GDM1 (cell line): ENCODE results near the gene FTO.
A peak's percentile ranks its signal among the peaks of the same experiment; 100 is the strongest.

Experiments used
- DNase-seq: peaks from one replicate; lab custom pipeline; 2025; lab: John Stamatoyannopoulos, UW

Gene FTO

GRCh38 chr16:54160939-54161897 lies 457.3 kb downstream of the FTO start:
- DNase-seq: no peak

GRCh38 chr16:54163197-54163843 lies 459.4 kb downstream of the FTO start:
- DNase-seq: no peak

GRCh38 chr16:54164789-54165173 lies 460.8 kb downstream of the FTO start:
- no peak for DNase-seq

GRCh38 chr16:54165174-54165911 lies 461.4 kb downstream of the FTO start:
- DNase-seq: no peak

DNA sequence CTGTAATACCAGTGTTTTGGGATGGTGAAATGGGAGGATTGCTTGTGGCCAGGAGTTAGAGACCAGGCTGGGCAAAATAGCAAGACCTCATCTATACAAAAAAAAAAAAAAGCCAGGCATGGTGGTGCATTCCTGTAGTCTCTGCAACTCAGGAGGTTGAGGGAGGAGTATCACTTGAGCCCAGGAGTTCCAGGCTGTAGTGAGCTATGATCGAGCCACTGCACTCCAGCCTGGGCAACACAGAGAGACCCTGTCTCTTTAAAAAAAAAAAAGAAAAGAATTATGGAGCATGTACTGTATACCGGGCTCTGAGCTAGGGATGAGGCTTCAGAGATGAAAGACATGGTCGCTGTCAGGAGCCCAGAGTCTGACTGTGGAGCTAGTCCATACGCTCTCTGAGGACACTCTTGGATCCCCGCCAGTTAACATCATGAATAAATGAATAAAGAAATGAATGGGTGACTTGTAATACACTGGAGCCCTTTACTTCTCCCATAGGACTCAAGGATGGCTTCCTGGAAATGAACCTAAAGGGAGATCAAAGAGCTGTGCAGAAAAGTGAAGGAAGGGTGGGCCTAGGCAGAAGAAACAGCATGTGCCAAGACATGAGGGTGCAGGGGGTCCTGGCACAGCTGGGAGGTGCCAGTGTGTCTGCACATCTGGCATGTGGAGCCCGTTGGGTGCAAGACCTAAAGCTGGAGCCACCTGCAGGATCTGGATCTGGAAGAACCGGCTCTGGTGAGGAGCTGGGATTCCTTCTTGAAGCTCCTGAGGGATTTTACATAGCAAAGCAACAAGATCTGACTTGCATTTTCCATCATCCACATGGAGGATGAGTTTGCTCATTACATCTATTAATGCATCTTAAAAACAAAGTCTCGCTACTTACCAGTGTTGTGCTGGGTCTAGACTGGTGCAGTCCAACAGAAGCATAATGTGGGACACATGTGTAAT lies 462.2 kb downstream of the FTO start:
- no peak for DNase-seq

DNA sequence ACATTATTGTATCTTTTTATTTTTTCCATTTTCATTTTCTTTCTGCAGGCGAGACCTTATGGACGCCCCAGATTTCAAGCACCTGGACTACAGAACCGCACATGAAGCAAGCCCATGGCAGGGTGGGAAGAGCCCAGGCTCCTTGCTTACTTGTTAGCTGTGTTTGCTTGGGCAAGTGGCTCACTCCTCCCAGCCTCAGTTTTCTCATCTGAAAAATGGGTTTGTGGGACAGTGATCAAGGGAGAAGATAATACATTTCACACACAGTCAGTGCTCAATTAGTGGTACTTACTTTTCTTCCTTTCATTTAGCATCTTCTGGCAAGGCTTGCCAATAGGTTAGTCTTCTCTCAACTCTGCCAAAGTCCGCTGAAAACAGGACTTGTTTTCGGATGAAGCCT lies 465.2 kb downstream of the FTO start:
- DNase-seq: no peak

GRCh38 chr16:54171626-54172537 lies 467.9 kb downstream of the FTO start:
- DNase-seq: peak; percentile 5

DNA sequence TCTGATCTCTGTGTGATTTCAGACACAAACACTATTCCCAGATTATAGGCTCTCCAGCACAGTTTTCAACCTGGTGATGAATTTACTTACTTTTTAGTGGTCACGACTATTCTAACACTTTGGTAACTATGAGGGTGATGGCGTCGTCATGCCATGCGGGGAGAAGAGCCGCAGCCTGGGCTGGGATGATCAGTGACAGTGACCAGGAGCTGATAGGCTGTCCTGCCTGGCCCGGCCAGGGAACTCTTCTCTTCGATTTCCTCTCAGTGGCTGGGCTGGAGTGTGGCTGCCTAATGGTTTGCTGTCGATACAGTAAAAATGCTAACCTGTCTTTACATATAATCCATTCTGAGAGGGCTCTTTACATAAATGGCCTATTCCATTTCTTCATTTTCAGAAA lies 469.5 kb downstream of the FTO start:
- DNase-seq: no peak

- no peak for DNase-seq
Observed at GRCh38 chr16:54174201-54174600, 470.2 kb downstream of the FTO start.

GRCh38 chr16:54174750-54175149 lies 470.8 kb downstream of the FTO start:
- no peak for DNase-seq

DNA sequence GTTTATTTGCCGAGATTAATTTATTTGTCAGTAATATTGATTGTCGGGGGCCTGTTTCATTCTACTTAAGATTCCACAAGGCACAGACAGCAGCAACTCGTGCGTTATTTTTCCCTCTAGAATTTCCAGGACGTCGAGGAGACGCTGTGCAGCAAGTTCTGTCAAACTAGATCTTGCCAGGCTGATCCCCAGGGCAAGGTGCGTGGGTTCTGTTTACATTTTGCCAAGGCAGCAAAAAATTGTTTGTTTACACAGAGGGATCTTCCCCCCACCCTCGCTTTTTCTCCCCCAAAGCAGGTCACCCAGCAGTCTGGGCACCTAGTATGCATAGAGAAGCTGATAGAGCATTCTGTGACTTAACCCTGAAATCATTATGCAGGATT lies 471.2 kb downstream of the FTO start:
- DNase-seq: no peak

- no peak for DNase-seq
Observed at GRCh38 chr16:54175552-54176375, 471.8 kb downstream of the FTO start.

- no peak for DNase-seq
Observed at GRCh38 chr16:54176376-54176901, 472.5 kb downstream of the FTO start.

DNA sequence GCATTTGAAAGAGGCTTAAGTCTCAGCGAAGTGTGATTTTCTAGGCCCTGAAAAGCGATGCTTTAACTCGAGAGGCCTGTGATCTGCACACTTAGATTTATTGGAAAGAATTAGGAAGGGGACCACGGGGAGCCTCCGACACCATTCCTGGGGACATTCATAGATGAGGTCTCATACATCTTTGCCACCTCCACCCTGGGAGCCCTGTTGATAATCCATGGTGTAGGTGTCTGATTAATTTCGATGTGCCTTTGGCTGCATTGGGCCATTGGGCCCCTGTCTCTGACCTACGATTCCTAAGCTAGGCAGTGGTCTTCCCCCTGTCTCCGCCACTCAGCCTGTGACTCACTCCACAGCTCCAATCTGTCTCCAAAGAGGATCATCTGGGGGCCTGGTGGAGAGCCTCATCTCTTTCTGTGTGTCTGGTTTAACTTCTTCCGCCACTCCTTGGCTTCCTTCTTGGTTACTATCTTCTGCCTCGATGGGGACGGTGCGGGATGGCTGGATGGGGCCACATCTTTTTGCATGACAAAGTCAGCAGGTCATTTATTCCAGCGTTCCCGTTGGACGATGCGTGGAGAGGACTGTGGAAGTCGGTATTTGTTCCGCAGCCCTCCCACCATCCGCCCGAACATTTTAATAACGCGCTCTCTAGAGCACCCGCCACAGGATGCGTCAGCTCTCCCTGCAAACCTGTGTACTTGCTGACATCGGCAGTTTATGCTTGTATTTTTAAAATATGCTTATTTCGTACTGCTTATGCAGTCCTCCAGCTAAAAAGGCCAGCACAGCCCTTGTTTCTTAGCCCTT lies 473.3 kb downstream of the FTO start:
- no peak for DNase-seq

- no peak for DNase-seq
Observed at GRCh38 chr16:54177862-54178477, 474.0 kb downstream of the FTO start.

GRCh38 chr16:54178478-54178976 lies 474.6 kb downstream of the FTO start:
- DNase-seq: no peak

DNA sequence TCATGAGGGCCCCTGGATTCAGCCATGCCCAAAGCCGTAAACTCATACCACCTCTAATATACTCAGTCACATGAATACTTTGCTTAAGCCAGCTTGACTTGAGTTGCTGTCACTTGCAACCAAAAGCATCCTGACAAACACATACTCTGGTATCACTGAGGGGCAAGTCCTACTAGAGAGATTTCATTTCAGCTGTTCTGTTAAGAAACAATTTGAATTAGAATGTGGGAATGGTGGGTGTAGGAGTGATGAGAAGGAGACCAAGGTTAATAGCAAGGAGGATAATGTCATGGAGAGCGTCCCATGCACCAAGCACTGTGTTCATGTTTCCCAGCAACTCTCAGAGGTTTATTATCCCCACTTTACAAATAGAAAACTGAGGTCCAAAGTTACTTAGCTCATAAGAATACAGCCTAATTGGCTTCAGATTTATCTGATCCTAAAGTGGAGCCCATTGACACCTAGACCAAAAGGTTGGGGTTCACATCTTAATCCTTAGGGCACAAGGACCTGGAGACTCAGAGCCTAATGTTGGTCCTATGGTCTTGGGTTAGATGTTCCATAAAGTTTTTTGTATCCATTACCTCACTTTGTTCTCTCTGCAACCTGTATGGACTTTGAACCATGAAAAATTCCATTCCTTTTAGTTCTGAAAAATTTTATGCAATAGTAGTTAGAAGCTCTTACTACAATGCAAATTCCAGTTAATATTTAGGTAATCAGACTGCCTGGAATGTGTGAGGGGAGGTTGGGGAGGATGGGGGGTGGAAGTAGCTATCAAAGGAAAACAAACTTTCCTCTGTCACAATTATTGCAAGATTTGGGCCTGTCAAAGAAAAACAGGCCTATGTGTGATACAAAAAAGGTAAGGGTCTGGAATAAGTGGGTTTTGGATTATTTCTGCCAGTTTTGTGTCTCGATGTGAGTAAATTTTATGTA lies 476.7 kb downstream of the FTO start:
- no peak for DNase-seq
